ENCODE data around the gene RAPGEF4. TPM values are rescaled to one million over a fixed set of nuclear protein-coding genes. Genes with fewer than 3 reads are reported as not detected.

Gene RAPGEF4
- polyA plus RNA-seq, 4 donors: 7.9 to 12.1 (median 11.0) TPM

- no peak for DNase-seq (ENCODE audit: low read depth in 4 of 4, low spot score in 3 of 4)
Measured at GRCh38 chr2:172962082-172962481, 226.4 kb downstream of the RAPGEF4 start.

GRCh38 chr2:172962824-172963223 is 227.2 kb downstream of the RAPGEF4 start:
- no peak for DNase-seq (ENCODE audit: low read depth in 4 of 4, low spot score in 3 of 4)

GRCh38 chr2:172964511-172965139 is 229.0 kb downstream of the RAPGEF4 start:
- DNase-seq (ENCODE audit: low read depth in 4 of 4, low spot score in 3 of 4): no peak

GRCh38 chr2:172965433-172966212 is 230.0 kb downstream of the RAPGEF4 start:
- DNase-seq (ENCODE audit: low read depth in 4 of 4, low spot score in 3 of 4): no peak

- no peak for DNase-seq (ENCODE audit: low read depth in 4 of 4, low spot score in 3 of 4)
Measured at GRCh38 chr2:172967036-172967982, 231.7 kb downstream of the RAPGEF4 start.

- DNase-seq (ENCODE audit: low read depth in 4 of 4, low spot score in 3 of 4): no peak
Measured at GRCh38 chr2:172968061-172968469, 232.4 kb downstream of the RAPGEF4 start.

- DNase-seq (ENCODE audit: low read depth in 4 of 4, low spot score in 3 of 4): no peak
Measured at GRCh38 chr2:172969166-172969565, 233.5 kb downstream of the RAPGEF4 start.

GRCh38 chr2:172969609-172970008 is 234.0 kb downstream of the RAPGEF4 start:
- no peak for DNase-seq (ENCODE audit: low read depth in 4 of 4, low spot score in 3 of 4)

GRCh38 chr2:172970660-172971059 is 235.0 kb downstream of the RAPGEF4 start:
- no peak for DNase-seq (ENCODE audit: low read depth in 4 of 4, low spot score in 3 of 4)

- no peak for DNase-seq (ENCODE audit: low read depth in 4 of 4, low spot score in 3 of 4)
Measured at GRCh38 chr2:172972005-172972619, 236.5 kb downstream of the RAPGEF4 start.

- no peak for DNase-seq (ENCODE audit: low read depth in 4 of 4, low spot score in 3 of 4)
Measured at GRCh38 chr2:172974762-172975161, 239.1 kb downstream of the RAPGEF4 start.

- no peak for DNase-seq (ENCODE audit: low read depth in 4 of 4, low spot score in 3 of 4)
Measured at GRCh38 chr2:172976116-172976515, 240.5 kb downstream of the RAPGEF4 start.

- no peak for DNase-seq (ENCODE audit: low read depth in 4 of 4, low spot score in 3 of 4)
Measured at GRCh38 chr2:172976816-172977215, 241.2 kb downstream of the RAPGEF4 start.

GRCh38 chr2:172977270-172978062 is 241.8 kb downstream of the RAPGEF4 start:
- DNase-seq (ENCODE audit: low read depth in 4 of 4, low spot score in 3 of 4): no peak

- DNase-seq (ENCODE audit: low read depth in 4 of 4, low spot score in 3 of 4): no peak
Measured at GRCh38 chr2:172978063-172978383, 242.4 kb downstream of the RAPGEF4 start.

GRCh38 chr2:172985139-172985892 is 249.7 kb downstream of the RAPGEF4 start:
- DNase-seq (ENCODE audit: low read depth in 4 of 4, low spot score in 3 of 4): no peak

- DNase-seq (ENCODE audit: low read depth in 4 of 4, low spot score in 3 of 4): no peak
Measured at GRCh38 chr2:172986040-172986439, 250.4 kb downstream of the RAPGEF4 start.

GRCh38 chr2:172988728-172989127 is 253.1 kb downstream of the RAPGEF4 start:
- DNase-seq (ENCODE audit: low read depth in 4 of 4, low spot score in 3 of 4): no peak

- DNase-seq (ENCODE audit: low read depth in 4 of 4, low spot score in 3 of 4): no peak
Measured at GRCh38 chr2:172991031-172991430, 255.4 kb downstream of the RAPGEF4 start.

All from right renal pelvis (tissue), 4 donors.